ENCODE measurements around the gene ADGRL3.
"Not testable (repeated sequence)": the region's sequence is repeated elsewhere in the genome, so short reads cannot be mapped to it uniquely, and the experiment has no call there.

ADGRL3 gene

GRCh38 chr4:61959087-61959486 lies 759.0 kb downstream of the ADGRL3 start:
- no peak overlapping the region for H3K4me2 ChIP-seq (ENCODE audit: low read depth, low read length, poor library complexity, severe bottlenecking)
- no peaks in the 10 kb centered on the region for H4K20me1 ChIP-seq (ENCODE audit: low read depth, low read length)
- no peaks in the 10 kb centered on the region for H3K9me3 ChIP-seq (ENCODE audit: insufficient read depth, low read length)
- TF ChIP-seq EZH2phosphoT487 (conservative IDR thresholded peaks at IDR 0.05; ENCODE audit: low read length), result no peak
- TF ChIP-seq, protein P1, sequence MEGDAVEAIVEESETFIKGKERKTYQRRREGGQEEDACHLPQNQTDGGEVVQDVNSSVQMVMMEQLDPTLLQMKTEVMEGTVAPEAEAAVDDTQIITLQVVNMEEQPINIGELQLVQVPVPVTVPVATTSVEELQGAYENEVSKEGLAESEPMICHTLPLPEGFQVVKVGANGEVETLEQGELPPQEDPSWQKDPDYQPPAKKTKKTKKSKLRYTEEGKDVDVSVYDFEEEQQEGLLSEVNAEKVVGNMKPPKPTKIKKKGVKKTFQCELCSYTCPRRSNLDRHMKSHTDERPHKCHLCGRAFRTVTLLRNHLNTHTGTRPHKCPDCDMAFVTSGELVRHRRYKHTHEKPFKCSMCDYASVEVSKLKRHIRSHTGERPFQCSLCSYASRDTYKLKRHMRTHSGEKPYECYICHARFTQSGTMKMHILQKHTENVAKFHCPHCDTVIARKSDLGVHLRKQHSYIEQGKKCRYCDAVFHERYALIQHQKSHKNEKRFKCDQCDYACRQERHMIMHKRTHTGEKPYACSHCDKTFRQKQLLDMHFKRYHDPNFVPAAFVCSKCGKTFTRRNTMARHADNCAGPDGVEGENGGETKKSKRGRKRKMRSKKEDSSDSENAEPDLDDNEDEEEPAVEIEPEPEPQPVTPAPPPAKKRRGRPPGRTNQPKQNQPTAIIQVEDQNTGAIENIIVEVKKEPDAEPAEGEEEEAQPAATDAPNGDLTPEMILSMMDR (IDR thresholded peaks at IDR 0.05; ENCODE audit: insufficient read depth, low read length, poor library complexity, severe bottlenecking), result no peak
- H3F3A ChIP-seq (ENCODE audit: insufficient read depth), result no peaks in the 10 kb centered on the region
- H3K9me2 ChIP-seq (replicated peaks; ENCODE audit: insufficient read depth, low read length), result no peaks in the 10 kb centered on the region
- H3K9ac ChIP-seq (ENCODE audit: low read length), result no peak overlapping the region
- no peaks in the 10 kb centered on the region for H3K79me2 ChIP-seq (ENCODE audit: insufficient read depth, low read length)
- no peak overlapping the region for H3K27ac ChIP-seq (ENCODE audit: low read depth, low read length)
- no peak overlapping the region for H3K4me3 ChIP-seq (ENCODE audit: insufficient read depth, low read length, poor library complexity, severe bottlenecking)
- no peaks in the 10 kb centered on the region for H3K27me3 ChIP-seq (ENCODE audit: low read length)
- no peak overlapping the region for H2AFZ ChIP-seq (ENCODE audit: low read depth, low read length, severe bottlenecking)
- no peaks in the 10 kb centered on the region for H3K36me3 ChIP-seq (ENCODE audit: low read length)

DNA sequence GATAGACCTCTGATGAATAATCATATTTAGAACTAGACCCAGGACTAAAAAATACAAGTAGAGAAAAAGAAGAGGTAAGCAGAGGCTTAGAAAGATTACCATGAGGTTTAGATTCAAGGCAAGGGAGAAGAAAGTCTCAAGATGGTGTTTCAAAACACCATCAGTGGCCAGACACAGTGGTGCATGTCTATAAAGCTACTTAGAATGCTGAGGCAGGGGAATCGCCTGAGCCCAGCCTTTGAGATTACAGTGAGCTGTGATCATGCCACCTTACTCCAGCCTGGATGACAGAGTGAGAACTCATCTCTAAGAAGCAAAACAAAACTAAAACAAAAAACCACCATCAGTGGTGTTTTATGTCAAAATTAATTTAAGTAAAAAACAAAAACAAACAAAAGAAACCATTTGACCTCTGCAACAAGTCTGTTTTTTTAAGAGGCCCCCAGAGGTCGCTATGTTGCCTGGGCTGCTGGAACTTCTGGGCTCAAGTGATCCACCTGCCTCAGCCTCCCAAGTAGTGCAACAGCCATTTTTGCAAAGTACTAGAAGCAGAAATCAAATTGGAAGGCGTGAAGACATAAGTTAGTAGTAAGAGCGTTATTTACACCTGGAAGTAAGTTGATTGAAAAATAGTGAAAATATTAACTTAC lies 784.3 kb downstream of the ADGRL3 start:
- peak overlapping the region; percentile 26 for H2AFZ ChIP-seq (ENCODE audit: low read depth, low read length, severe bottlenecking)
- no peaks in the 10 kb centered on the region for H3K9me2 ChIP-seq (replicated peaks; ENCODE audit: insufficient read depth, low read length)
- no peak for TF ChIP-seq EZH2phosphoT487 (conservative IDR thresholded peaks at IDR 0.05; ENCODE audit: low read length)
- TF ChIP-seq, protein P1 (IDR thresholded peaks at IDR 0.05; ENCODE audit: insufficient read depth, low read length, poor library complexity, severe bottlenecking), result no peak

GRCh38 chr4:61985426-61985825 lies 785.3 kb downstream of the ADGRL3 start:
- Histone ChIP-seq H3K9me3 (ENCODE audit: insufficient read depth, low read length) (no peaks in the 10 kb centered on the region), H3K4me2 (ENCODE audit: low read depth, low read length, poor library complexity, severe bottlenecking) (no peak overlapping the region), H3K27ac (ENCODE audit: low read depth, low read length) (no peak overlapping the region), H3K27me3 (ENCODE audit: low read length) (no peaks in the 10 kb centered on the region), H3K9me2 (replicated peaks; ENCODE audit: insufficient read depth, low read length) (no peaks in the 10 kb centered on the region), H3K36me3 (ENCODE audit: low read length) (no peaks in the 10 kb centered on the region), H3K79me2 (ENCODE audit: insufficient read depth, low read length) (no peaks in the 10 kb centered on the region), H4K20me1 (ENCODE audit: low read depth, low read length) (no peaks in the 10 kb centered on the region), H2AFZ (ENCODE audit: low read depth, low read length, severe bottlenecking) (no peak overlapping the region), H3K9ac (ENCODE audit: low read length) (no peak overlapping the region), H3F3A (ENCODE audit: insufficient read depth) (no peaks in the 10 kb centered on the region), H3K4me3 (ENCODE audit: insufficient read depth, low read length, poor library complexity, severe bottlenecking) (no peak overlapping the region)
- TF ChIP-seq EZH2phosphoT487 (conservative IDR thresholded peaks at IDR 0.05; ENCODE audit: low read length), result no peak
- TF ChIP-seq, protein P1 (IDR thresholded peaks at IDR 0.05; ENCODE audit: insufficient read depth, low read length, poor library complexity, severe bottlenecking), result no peak

More for the DNA sequence above, 784.3 kb downstream of the ADGRL3 start:
- H3K9ac ChIP-seq (ENCODE audit: low read length), result no peak overlapping the region
- no peaks in the 10 kb centered on the region for H3K27me3 ChIP-seq (ENCODE audit: low read length)
- H3K9me3 ChIP-seq (ENCODE audit: insufficient read depth, low read length), result no peaks in the 10 kb centered on the region
- H3K79me2 ChIP-seq (ENCODE audit: insufficient read depth, low read length), result no peaks in the 10 kb centered on the region
- H3K4me3 ChIP-seq (ENCODE audit: insufficient read depth, low read length, poor library complexity, severe bottlenecking), result no peak overlapping the region
- no peak overlapping the region for H3K4me2 ChIP-seq (ENCODE audit: low read depth, low read length, poor library complexity, severe bottlenecking)
- no peak overlapping the region for H3K27ac ChIP-seq (ENCODE audit: low read depth, low read length)
- H3K36me3 ChIP-seq (ENCODE audit: low read length), result no peaks in the 10 kb centered on the region
- no peaks in the 10 kb centered on the region for H4K20me1 ChIP-seq (ENCODE audit: low read depth, low read length)
- no peaks in the 10 kb centered on the region for H3F3A ChIP-seq (ENCODE audit: insufficient read depth)

GRCh38 chr4:61986929-61987328 lies 786.8 kb downstream of the ADGRL3 start:
- not testable (repeated sequence) for H3K9ac ChIP-seq (ENCODE audit: low read length); H2AFZ ChIP-seq (ENCODE audit: low read depth, low read length, severe bottlenecking); H3F3A ChIP-seq (ENCODE audit: insufficient read depth); H4K20me1 ChIP-seq (ENCODE audit: low read depth, low read length); H3K4me3 ChIP-seq (ENCODE audit: insufficient read depth, low read length, poor library complexity, severe bottlenecking); H3K4me2 ChIP-seq (ENCODE audit: low read depth, low read length, poor library complexity, severe bottlenecking); H3K9me2 ChIP-seq (replicated peaks; ENCODE audit: insufficient read depth, low read length); H3K36me3 ChIP-seq (ENCODE audit: low read length); H3K27ac ChIP-seq (ENCODE audit: low read depth, low read length); H3K27me3 ChIP-seq (ENCODE audit: low read length); H3K79me2 ChIP-seq (ENCODE audit: insufficient read depth, low read length); H3K9me3 ChIP-seq (ENCODE audit: insufficient read depth, low read length)
